K562 treated with DMSO at 1 percent for 24 hours (cell line): ENCODE measurements around the gene KLHDC3. TPM values are rescaled to one million over a fixed set of nuclear protein-coding genes. Genes with fewer than 3 reads are reported as not detected.

Source experiments
- total RNA-seq: library from RNA; unstranded; fragments of 300-600 nt; gene quantifications from 2 replicates; pipeline ENCODE4 v1.2.3, GENCODE V29; 2022; ENCODE audit warnings: low read depth; ENCODE audit not compliant: insufficient read depth

The KLHDC3 gene
- 218 and 222 TPM in 2 replicates for total RNA-seq

DNA sequence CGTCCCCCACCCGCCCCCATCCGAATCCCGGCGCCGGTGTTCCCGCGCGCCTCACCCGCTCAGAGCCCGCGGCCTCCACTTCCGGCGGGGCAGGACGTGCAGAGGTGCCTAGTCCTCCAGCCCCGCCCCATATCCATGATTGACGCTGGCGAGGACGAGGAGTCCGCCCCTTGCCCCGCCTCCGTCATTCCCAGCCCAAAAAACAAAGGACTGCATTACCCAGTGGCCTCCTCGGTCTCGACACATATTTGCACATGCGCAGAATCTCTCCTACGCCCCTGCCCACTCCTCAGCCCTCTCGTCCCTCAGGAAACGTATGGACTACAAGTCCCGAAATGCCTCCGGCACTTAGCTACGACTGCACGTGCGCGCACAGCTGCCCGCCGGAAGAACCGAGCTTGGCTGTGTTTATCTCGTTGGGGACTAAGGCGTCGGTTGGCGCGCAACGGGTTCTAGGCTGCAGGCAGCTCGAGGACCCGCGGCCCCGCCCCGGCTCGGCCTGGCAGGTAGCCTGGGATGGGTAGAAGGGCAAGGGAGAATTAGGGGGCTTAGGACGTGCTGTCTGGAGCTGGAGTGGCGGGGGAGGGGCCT is at the start of gene KLHDC3, which contains the start of gene MEA1:
TSS of gene KLHDC3 (plus strand) at position 407 of the 591 bp plus-strand sequence. CDS start 2,944 bp downstream, outside the sequence.
TSS of gene MEA1 (minus strand) at position 104 of the 591 bp plus-strand sequence. CDS start 133 bp downstream, outside the sequence.

GRCh38 chr6:42978839-42979522 is 35.1 kb upstream of the KLHDC3 start, which contains the start of gene PEX6:
TSS of gene PEX6 (minus strand) at chr6:42979181. CDS start at chr6:42979150, 31 bp downstream.

GRCh38 chr6:42984001-42984923 is 29.8 kb upstream of the KLHDC3 start, which contains the start of gene PPP2R5D:
TSS of gene PPP2R5D (plus strand) at chr6:42984570. CDS start at chr6:42984678, 108 bp downstream.

GRCh38 chr6:43021270-43022047 is 7.4 kb downstream of the KLHDC3 start, which contains the start of gene RRP36:
TSS of gene RRP36 (plus strand) at chr6:43021623. CDS start at chr6:43021655, 32 bp downstream.

DNA sequence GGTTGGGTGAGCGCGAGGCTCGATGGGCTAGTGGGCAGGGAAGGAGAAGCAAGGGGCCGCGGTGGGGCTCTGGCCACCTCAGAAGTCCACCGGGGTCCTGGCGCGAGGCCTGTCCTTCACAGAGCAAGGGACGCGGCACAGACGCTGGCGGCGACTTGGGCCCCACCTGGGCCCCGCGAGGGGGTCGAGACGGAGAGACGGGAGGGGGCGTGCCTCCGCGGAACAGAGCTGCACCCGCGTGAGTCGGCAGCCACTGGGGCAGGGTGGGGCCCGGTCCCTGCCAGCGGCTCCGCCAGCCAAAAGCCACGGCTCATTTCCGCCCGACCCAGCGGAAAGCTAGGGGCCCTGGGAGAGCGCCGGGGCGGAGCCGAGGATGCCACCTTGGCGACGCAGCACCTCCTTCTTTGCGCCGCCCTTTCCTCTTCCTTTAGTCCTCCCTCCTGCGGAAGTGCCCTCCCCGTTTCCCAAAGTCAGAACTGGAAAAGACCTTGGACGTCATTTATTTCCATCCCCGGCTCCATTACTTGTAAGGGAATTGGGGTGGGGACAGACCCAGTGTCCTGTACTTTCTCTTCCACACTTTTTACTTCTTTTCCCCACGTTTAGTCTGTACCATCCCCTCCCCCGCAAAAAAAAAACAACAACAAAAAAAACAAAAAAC is 39.6 kb downstream of the KLHDC3 start, which contains the start of gene CUL7:
TSS of gene CUL7 (minus strand) at position 307 of the 661 bp plus-strand sequence. CDS start 1,063 bp downstream, outside the sequence.

GRCh38 chr6:43059168-43060033 is 45.4 kb downstream of the KLHDC3 start, which contains the start of the genes KLC4 and MRPL2:
TSS of gene KLC4 (plus strand) at chr6:43059631. CDS start at chr6:43061336, 1,705 bp downstream.
TSS of gene MRPL2 (minus strand) at chr6:43059434. CDS start at chr6:43059381, 53 bp downstream.

Other genes starting within 250 kb of the KLHDC3 start
- 5.7 and 6.3 TPM in 2 replicates for gene BICRAL, start 232.2 kb upstream of the KLHDC3 start, total RNA-seq
- 85.4 and 87.5 TPM in 2 replicates for gene RPL7L1, start 134.6 kb upstream of the KLHDC3 start, total RNA-seq
- not detected in 2 replicates for gene PTCRA, start 98.2 kb upstream of the KLHDC3 start, total RNA-seq
- 33.9 and 34.0 TPM in 2 replicates for gene CNPY3, start 84.8 kb upstream of the KLHDC3 start, total RNA-seq
- gene GNMT, start 53.5 kb upstream of the KLHDC3 start, total RNA-seq, result not detected in 2 replicates
- gene PEX6, start 35.1 kb upstream of the KLHDC3 start, total RNA-seq, result 65.7 and 67.2 TPM in 2 replicates
- 59.4 and 61.1 TPM in 2 replicates for gene PPP2R5D, start 29.7 kb upstream of the KLHDC3 start, total RNA-seq
- 111 and 113 TPM in 2 replicates for gene MEA1, start 303 bp upstream of the KLHDC3 start, total RNA-seq
- 101 and 112 TPM in 2 replicates for gene RRP36, start 7.4 kb downstream of the KLHDC3 start, total RNA-seq
- 47.9 and 48.5 TPM in 2 replicates for gene CUL7, start 39.6 kb downstream of the KLHDC3 start, total RNA-seq
- gene MRPL2, start 45.2 kb downstream of the KLHDC3 start, total RNA-seq, result 128 and 144 TPM in 2 replicates
- 38.1 and 46.4 TPM in 2 replicates for gene KLC4, start 45.4 kb downstream of the KLHDC3 start, total RNA-seq
- gene PTK7, start 62.1 kb downstream of the KLHDC3 start, total RNA-seq, result 15.6 TPM in 2 replicates
- 39.2 and 40.6 TPM in 2 replicates for gene SRF, start 157.0 kb downstream of the KLHDC3 start, total RNA-seq
- gene CUL9, start 167.9 kb downstream of the KLHDC3 start, total RNA-seq, result 21.6 and 25.5 TPM in 2 replicates
- gene DNPH1, start 215.2 kb downstream of the KLHDC3 start, total RNA-seq, result 221 and 250 TPM in 2 replicates
- gene TTBK1, start 229.2 kb downstream of the KLHDC3 start, total RNA-seq, result 0.05 TPM in 1 of 2 replicates, not detected in the other